Activated naive CD8-positive, alpha-beta T cell treated with anti-CD3 and anti-CD28 coated beads, Interleukin-2, amount 10 ng/mL, durations not matched to agents 7 days and 5 days (primary cell): Measurements from ENCODE around the gene PTPRU. TPM values are rescaled to one million over a fixed set of nuclear protein-coding genes. Genes with fewer than 3 reads are reported as not detected.

Source experiments
- ATAC-seq: fragments of 150-1000 bp; cut with Tn5 transposase; one replicate; pipeline ENCODE4 v1.10.0; 2021; ENCODE audit warnings: low read depth, moderate library complexity
- POLR2A ChIA-PET: fragments of 350-600 bp; sonication (Branson Sonifier 250); formaldehyde crosslinking; loops from one replicate; lab custom pipeline; 2021; ENCODE audit warnings: antibody characterized with exemption; lab: Charles Lee
- DNase-seq: peaks from one replicate; pipeline ENCODE4 v3.0.0; 2021
- H3K27ac Mint-ChIP-seq: one replicate; pipeline ENCODE4 v1.8.0; 2022; ENCODE audit warnings: mild to moderate bottlenecking, mixed read lengths
- H3K27me3 Mint-ChIP-seq: one replicate; pipeline ENCODE4 v1.8.0; 2022; ENCODE audit warnings: mild to moderate bottlenecking, moderate library complexity, mixed read lengths
- H3K36me3 Mint-ChIP-seq: one replicate; pipeline ENCODE4 v1.8.0; 2021; ENCODE audit warnings: mild to moderate bottlenecking, mixed read lengths
- H3K4me1 Mint-ChIP-seq: one replicate; pipeline ENCODE4 v1.8.0; 2021; ENCODE audit warnings: mixed read lengths
- H3K4me3 Mint-ChIP-seq: one replicate; pipeline ENCODE4 v1.8.0; 2022; ENCODE audit warnings: mild to moderate bottlenecking, moderate library complexity, mixed read lengths
- H3K9me3 Mint-ChIP-seq: one replicate; pipeline ENCODE4 v1.8.0; 2021; ENCODE audit warnings: mixed read lengths
- total RNA-seq, 2 experiments: library from RNA; stranded (reverse); gene quantifications; one replicate each; pipeline ENCODE4 v1.2.3, GENCODE V29; 2021

Gene PTPRU
- total RNA-seq, 2 experiments from 2014 or later = 0.54 to 0.69 TPM

- Mint-ChIP-seq H3K9me3 (no peaks in the 10 kb centered on the region), H3K4me3 (no peak overlapping the region)
- POLR2A ChIA-PET = no interaction called here
Observed at GRCh38 chr1:29327223-29327935, 91.1 kb downstream of the PTPRU start.

DNA sequence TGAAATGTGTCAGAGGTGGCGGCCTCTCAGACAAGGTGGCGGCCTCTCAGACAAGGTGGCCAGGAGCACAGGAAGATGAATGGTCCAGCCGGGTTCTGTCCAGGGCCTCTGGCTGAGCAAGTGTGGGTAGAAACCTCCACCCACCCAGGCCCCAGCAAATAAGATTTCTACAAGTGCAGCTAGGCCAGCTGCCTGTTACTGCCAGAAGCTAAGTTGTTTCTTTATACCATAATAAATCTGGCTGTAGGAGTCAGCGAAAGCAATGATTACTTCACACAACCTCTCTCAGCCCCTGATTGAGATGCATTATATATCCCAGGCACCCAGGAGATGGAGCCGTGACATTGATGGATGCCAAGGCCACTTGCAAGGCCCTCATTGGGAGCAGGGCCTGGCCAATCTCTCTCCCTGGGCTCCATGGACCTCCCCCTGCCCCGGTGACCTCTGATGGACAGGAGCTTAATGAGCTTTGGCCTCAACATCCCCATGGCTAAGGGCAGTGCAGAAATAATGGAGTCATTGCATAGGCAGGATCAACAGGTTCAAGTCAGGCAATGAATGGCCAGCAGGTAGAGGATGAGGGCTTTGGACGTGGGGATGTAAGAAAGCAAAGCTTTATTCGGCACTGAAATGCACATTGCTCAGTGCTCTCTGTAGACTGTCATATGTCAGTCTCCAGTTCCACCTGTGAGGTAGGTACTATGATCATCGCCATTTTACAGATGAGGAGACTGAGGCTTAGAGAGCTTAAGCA lies 92.9 kb downstream of the PTPRU start:
- H3K4me3 Mint-ChIP-seq = no peak overlapping the region
- ATAC-seq = no peak
- H3K4me1 Mint-ChIP-seq = no peaks in the 10 kb centered on the region
- POLR2A ChIA-PET = no interaction called here
- no peaks in the 10 kb centered on the region for H3K36me3 Mint-ChIP-seq
- H3K27ac Mint-ChIP-seq = no peak overlapping the region
- peaks cover 3% of the 10 kb centered on the region for H3K27me3 Mint-ChIP-seq
- no peaks in the 10 kb centered on the region for H3K9me3 Mint-ChIP-seq
- DNase-seq = no peak

More at GRCh38 chr1:29327223-29327935, 91.1 kb downstream of the PTPRU start:
- Mint-ChIP-seq H3K36me3 (no peaks in the 10 kb centered on the region), H3K27me3 (peaks cover 3% of the 10 kb centered on the region), H3K4me1 (no peaks in the 10 kb centered on the region), H3K27ac (no peak overlapping the region)
- DNase-seq (no peak), ATAC-seq (no peak)

- Mint-ChIP-seq H3K4me3 (no peak overlapping the region), H3K27ac (no peak overlapping the region), H3K27me3 (peaks cover 5% of the 10 kb centered on the region), H3K9me3 (no peaks in the 10 kb centered on the region), H3K4me1 (no peaks in the 10 kb centered on the region), H3K36me3 (no peaks in the 10 kb centered on the region)
- ATAC-seq (no peak), DNase-seq (no peak)
- POLR2A ChIA-PET = no interaction called here
Observed at GRCh38 chr1:29330089-29330488, 93.8 kb downstream of the PTPRU start.

DNA sequence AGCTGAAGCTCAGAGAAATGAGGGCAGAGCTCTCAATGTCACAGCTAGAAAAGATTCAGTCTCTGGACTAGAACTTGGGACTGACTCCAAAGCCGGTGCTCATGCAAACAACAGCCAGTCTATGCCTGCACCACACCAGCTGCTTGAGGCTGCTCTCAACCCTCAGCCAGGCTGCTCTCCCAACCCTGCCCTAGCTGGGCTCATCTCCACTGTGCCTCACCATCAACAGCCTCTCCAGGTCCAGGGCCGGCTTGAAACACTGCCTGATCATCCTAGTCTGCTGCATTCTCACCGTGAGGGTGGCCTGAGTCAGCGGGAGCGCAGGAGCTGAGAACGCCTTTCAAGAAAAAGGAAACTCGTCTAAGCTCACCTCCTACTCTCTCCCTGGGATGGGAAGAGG lies 94.5 kb downstream of the PTPRU start:
- Mint-ChIP-seq H3K9me3 (no peaks in the 10 kb centered on the region), H3K4me3 (no peak overlapping the region), H3K4me1 (no peaks in the 10 kb centered on the region), H3K27ac (no peak overlapping the region), H3K36me3 (no peaks in the 10 kb centered on the region), H3K27me3 (peaks cover 8% of the 10 kb centered on the region)
- ATAC-seq (no peak), DNase-seq (no peak)
- POLR2A ChIA-PET = no interaction called here

DNA sequence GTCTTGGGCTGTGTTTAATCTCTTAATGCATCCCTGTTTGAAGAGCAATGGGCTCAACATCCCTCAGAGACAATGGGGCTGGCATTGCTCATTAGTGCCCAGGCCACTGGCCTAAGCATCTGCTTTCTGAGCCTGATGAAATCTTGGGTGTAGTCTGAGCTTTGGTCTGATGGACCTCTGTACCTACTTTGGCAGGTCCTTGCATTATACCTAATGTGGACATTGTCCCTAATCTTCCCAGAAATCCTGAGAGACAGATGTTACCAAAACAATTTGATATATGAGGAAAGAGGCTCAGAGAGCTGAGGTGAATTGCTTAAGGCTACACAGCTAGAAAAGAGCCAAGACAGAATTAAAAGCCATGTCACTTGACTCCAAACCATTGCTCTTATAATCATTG lies 95.0 kb downstream of the PTPRU start:
- Mint-ChIP-seq H3K27ac (no peak overlapping the region), H3K9me3 (no peaks in the 10 kb centered on the region), H3K36me3 (no peaks in the 10 kb centered on the region), H3K27me3 (peaks cover 8% of the 10 kb centered on the region), H3K4me3 (no peak overlapping the region), H3K4me1 (no peaks in the 10 kb centered on the region)
- DNase-seq (no peak), ATAC-seq (no peak)
- POLR2A ChIA-PET = no interaction called here

- no peaks in the 10 kb centered on the region for H3K36me3 Mint-ChIP-seq
- DNase-seq = no peak
- H3K4me3 Mint-ChIP-seq = no peak overlapping the region
- POLR2A ChIA-PET = no interaction called here
- peaks cover 8% of the 10 kb centered on the region for H3K27me3 Mint-ChIP-seq
- no peaks in the 10 kb centered on the region for H3K9me3 Mint-ChIP-seq
- no peak for ATAC-seq
- no peaks in the 10 kb centered on the region for H3K4me1 Mint-ChIP-seq
- no peak overlapping the region for H3K27ac Mint-ChIP-seq
Observed at GRCh38 chr1:29331729-29332128, 95.4 kb downstream of the PTPRU start.

DNA sequence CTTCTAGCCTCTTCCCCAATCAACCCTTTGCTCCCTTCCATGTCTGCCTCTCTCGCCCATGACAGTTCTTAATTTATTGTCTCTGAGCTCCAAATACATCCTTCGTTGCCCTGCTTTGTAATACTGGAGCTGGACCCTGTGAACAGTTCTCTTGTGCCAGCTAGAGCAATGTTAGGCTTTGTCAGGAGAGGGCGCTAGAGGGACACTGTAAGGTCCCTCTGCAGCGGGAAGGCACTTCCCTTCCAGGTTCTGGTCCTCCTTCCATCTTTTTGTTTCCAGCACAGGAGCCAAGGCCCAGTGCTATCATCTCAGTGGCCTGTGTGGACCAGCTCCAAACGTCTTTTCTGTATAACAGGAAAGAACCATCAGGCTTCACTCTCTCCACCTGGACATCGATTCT lies 95.9 kb downstream of the PTPRU start:
- ATAC-seq = no peak
- POLR2A ChIA-PET = no interaction called here
- H3K27me3 Mint-ChIP-seq = peaks cover 9% of the 10 kb centered on the region
- no peaks in the 10 kb centered on the region for H3K4me1 Mint-ChIP-seq
- H3K27ac Mint-ChIP-seq = no peak overlapping the region
- no peaks in the 10 kb centered on the region for H3K36me3 Mint-ChIP-seq
- H3K9me3 Mint-ChIP-seq = no peaks in the 10 kb centered on the region
- no peak overlapping the region for H3K4me3 Mint-ChIP-seq
- no peak for DNase-seq

GRCh38 chr1:29333008-29333407 lies 96.7 kb downstream of the PTPRU start:
- DNase-seq = no peak
- Mint-ChIP-seq H3K36me3 (no peaks in the 10 kb centered on the region), H3K4me3 (no peak overlapping the region), H3K27ac (no peak overlapping the region), H3K27me3 (peaks cover 9% of the 10 kb centered on the region), H3K9me3 (no peaks in the 10 kb centered on the region), H3K4me1 (no peaks in the 10 kb centered on the region)
- ATAC-seq = no peak
- POLR2A ChIA-PET = no interaction called here

DNA sequence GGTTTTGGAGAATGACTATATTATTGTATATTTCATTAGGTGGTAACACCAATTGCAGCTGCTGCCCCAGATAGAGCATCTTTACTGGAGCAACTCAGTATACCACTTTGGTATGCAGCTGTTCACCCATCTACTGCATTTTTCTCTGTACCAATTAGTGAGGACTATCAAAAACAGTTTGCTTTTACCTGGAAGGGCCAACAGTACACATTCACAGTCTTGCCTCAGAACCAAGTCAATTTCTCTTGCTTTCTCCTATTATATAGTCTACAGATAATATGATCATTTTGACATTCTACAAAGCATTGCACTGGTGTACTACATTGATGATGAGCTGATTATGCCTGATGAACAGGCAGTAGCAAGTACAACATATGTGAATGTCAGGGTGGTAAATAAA lies 99.3 kb downstream of the PTPRU start:
- Mint-ChIP-seq H3K27me3 (peaks cover 12% of the 10 kb centered on the region), H3K9me3 (no peaks in the 10 kb centered on the region), H3K36me3 (no peaks in the 10 kb centered on the region), H3K4me1 (no peaks in the 10 kb centered on the region), H3K27ac (no peak overlapping the region), H3K4me3 (no peak overlapping the region)
- no peak for DNase-seq
- ATAC-seq = no peak
- POLR2A ChIA-PET = no interaction called here

DNA sequence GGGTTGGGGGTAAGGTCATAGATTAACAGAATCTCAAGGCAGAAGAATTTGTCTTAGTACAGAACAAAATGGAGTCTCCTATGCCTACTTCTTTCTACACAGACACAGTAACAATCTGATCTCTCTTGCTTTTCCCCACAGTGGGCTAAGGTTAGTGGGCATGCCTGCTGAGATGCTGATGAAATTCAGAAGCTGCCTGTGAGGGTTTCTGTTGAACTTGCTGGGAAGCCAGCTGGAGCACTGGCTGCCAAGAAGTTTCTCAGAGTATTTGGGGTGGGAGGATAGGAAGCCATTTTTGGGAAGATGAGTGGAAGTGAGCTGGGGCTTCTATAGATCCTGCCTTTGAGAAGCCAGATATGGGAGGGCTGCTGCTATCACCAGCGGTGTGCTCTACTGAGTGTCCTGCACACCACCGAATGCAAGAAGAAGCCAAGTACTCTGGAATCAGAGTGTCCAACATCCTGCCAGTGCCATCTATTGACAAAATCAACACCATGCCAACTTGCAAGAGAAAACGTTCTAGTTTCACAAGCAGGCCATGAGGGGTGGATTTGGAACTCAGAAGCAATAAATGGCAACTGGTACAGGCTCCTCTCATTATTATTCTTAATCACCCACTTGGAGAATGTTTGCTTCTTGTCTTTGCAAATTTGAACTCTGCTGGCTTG lies 102.7 kb downstream of the PTPRU start:
- ATAC-seq (no peak), DNase-seq (no peak)
- Mint-ChIP-seq H3K9me3 (no peaks in the 10 kb centered on the region), H3K27ac (no peak overlapping the region), H3K4me1 (no peaks in the 10 kb centered on the region), H3K36me3 (no peaks in the 10 kb centered on the region), H3K4me3 (no peak overlapping the region), H3K27me3 (peaks cover 18% of the 10 kb centered on the region)
- POLR2A ChIA-PET = no interaction called here

DNA sequence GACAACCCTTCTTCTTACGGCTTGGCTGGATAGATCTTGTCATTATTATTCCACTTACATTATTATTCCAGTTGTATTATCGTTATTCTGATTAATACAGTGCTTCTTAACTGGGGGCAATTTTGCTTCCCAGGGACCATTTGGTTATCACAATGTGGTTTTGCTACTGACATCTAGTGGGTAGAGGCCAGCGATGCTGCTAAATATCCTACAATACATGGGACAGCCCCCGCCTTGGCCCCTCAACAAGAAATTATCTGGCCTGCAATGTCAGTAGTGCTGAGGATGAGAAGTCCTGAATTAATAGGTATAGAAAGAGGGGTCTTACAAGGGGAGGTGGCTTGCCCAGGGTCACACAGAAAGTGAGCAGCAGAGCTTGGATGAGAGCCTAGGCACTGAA lies 105.6 kb downstream of the PTPRU start:
- H3K9me3 Mint-ChIP-seq = no peaks in the 10 kb centered on the region
- no peaks in the 10 kb centered on the region for H3K4me1 Mint-ChIP-seq
- DNase-seq (no peak), ATAC-seq (no peak)
- peaks cover 13% of the 10 kb centered on the region for H3K27me3 Mint-ChIP-seq
- H3K4me3 Mint-ChIP-seq = no peak overlapping the region
- H3K27ac Mint-ChIP-seq = no peak overlapping the region
- no peaks in the 10 kb centered on the region for H3K36me3 Mint-ChIP-seq
- POLR2A ChIA-PET = no interaction called here

- Mint-ChIP-seq H3K27ac (no peak overlapping the region), H3K4me1 (no peaks in the 10 kb centered on the region), H3K9me3 (no peaks in the 10 kb centered on the region), H3K36me3 (no peaks in the 10 kb centered on the region), H3K4me3 (no peak overlapping the region), H3K27me3 (peaks cover 13% of the 10 kb centered on the region)
- ATAC-seq (no peak), DNase-seq (no peak)
- POLR2A ChIA-PET = no interaction called here
Observed at GRCh38 chr1:29342351-29342750, 106.0 kb downstream of the PTPRU start.

- Mint-ChIP-seq H3K36me3 (no peaks in the 10 kb centered on the region), H3K27me3 (peaks cover 16% of the 10 kb centered on the region), H3K27ac (no peak overlapping the region), H3K9me3 (no peaks in the 10 kb centered on the region), H3K4me1 (no peaks in the 10 kb centered on the region), H3K4me3 (no peak overlapping the region)
- no peak for DNase-seq
- POLR2A ChIA-PET = no interaction called here
- ATAC-seq = no peak
Observed at GRCh38 chr1:29342983-29343382, 106.7 kb downstream of the PTPRU start.

DNA sequence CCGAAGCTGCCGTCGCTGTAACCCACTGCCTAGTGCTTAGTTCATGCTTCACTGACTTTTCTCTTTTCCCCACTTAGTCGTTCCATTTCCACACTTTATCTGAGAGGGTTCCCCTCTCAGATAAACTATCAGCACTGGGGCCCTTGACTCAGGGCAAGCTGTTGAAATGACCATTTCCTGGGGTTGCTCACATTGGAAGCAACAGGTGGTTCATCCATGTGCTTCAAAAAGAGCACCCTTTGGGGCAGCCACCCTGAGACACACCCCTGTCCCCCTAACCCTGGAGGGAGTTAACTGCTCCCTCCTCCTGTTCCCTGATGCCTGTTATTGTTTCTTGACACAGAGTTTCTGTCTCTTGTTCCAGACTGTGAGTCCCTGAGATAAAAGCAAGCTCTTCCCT lies 107.2 kb downstream of the PTPRU start:
- DNase-seq (no peak), ATAC-seq (no peak)
- Mint-ChIP-seq H3K36me3 (no peaks in the 10 kb centered on the region), H3K4me3 (no peak overlapping the region), H3K4me1 (no peaks in the 10 kb centered on the region), H3K27me3 (peaks cover 17% of the 10 kb centered on the region), H3K27ac (no peak overlapping the region), H3K9me3 (no peaks in the 10 kb centered on the region)
- POLR2A ChIA-PET = no interaction called here
